ENCODE data around the gene CTR9. TPM values are rescaled to one million over a fixed set of nuclear protein-coding genes. Genes with fewer than 3 reads are reported as not detected.

Gene CTR9
- total and polyA plus RNA-seq, 4 donors: 10.8 to 32.2 (median 21.2) TPM

- no peak overlapping the region for H3K27ac ChIP-seq (ENCODE audit: low read depth in 1 of 2, low read length in 2 of 2)
- no peaks in the 10 kb centered on the region for H3K27me3 ChIP-seq (ENCODE audit: control insufficient read depth in 1 of 2, insufficient read depth in 2 of 2, low read length in 1 of 2)
- WGBS, 2 donors: 87 to 88% methylated on average over 3 of the region's 3 CpGs
- intact Hi-C loops (cut with DNase I): loop anchor here (5.0 to 10.0 kb wide), 6 partner anchors 39 to 406 kb away; partner anchors contain the start of genes IRAG1 (in 1 of the 2) and LYVE1 (in 1 of the 2)
- no peaks in the 10 kb centered on the region for H3K36me3 ChIP-seq (ENCODE audit: control insufficient read depth in 1 of 2, insufficient read depth in 2 of 2, low read length in 1 of 2)
- peaks cover 0 to 2% of the 10 kb centered on the region in 2 donors for H3K4me1 ChIP-seq (ENCODE audit: control insufficient read depth in 1 of 2, insufficient read depth in 2 of 2, low read length in 2 of 2)
- no peak overlapping the region for H3K4me3 ChIP-seq (ENCODE audit: low read length in 2 of 2)
- DNase-seq (no peak), ATAC-seq (ENCODE audit: low FRiP score) (no peak)
- H3K9me3 ChIP-seq (ENCODE audit: control insufficient read depth, low read length): no peaks in the 10 kb centered on the region
These were observed 19.9 kb upstream of the CTR9 start for GRCh38 chr11:10731064-10731680.

DNA sequence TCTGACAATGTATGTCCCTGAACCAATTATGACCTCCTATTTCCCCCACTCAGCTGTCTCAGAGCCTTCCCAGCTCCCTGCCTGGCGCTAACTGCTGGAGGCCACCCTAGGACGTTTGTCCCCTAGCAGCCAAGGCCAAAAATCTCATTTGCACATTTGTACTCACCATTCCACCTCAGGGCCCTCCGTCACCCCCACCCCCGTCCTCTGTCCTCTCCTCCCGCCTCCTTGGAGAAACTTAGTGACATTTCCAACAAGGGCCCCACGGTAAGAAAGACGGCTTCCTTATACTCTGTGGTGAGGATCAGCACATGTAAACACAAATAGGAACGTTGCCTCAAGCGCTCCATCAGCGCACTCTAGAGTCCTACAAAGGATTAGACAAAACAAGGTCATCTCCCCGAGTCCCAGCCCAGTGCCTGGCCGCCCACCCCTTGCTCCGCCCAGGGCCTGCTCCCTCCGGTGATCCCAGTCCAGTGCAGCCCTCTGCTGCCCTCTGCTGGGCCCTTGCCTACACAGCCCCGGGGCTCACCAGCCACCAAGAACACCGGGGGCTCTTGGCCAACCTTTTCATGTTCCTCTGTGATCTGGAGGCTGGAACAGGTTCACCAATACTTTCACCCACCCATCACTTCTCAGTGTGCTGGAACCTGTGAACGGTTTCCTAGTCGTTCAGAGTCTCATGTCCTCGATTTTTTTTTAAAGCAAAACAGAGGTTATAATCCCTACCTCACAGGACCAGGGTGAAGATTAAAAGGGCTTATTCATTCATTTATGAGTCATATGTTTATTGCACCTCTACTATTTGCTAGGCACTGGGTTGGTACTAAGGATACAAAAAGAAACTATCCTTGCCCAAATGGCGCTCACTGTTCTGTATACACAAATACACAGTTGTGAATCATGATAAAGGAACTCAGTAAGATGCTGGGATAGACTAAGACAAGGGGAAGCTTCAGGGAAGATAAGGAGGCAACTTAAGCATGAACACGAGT is 15.3 kb upstream of the CTR9 start:
- Histone ChIP-seq H3K27ac (ENCODE audit: low read depth in 1 of 2, low read length in 2 of 2) (no peak overlapping the region), H3K4me1 (ENCODE audit: control insufficient read depth in 1 of 2, insufficient read depth in 2 of 2, low read length in 2 of 2) (peaks cover 0 to 2% of the 10 kb centered on the region in 2 donors), H3K36me3 (ENCODE audit: control insufficient read depth in 1 of 2, insufficient read depth in 2 of 2, low read length in 1 of 2) (no peaks in the 10 kb centered on the region), H3K27me3 (ENCODE audit: control insufficient read depth in 1 of 2, insufficient read depth in 2 of 2, low read length in 1 of 2) (no peaks in the 10 kb centered on the region), H3K9me3 (ENCODE audit: control insufficient read depth, low read length) (no peaks in the 10 kb centered on the region), H3K4me3 (ENCODE audit: low read length in 2 of 2) (no peak overlapping the region)
- peak; percentile 99 for ATAC-seq (ENCODE audit: low FRiP score)
- WGBS, 2 donors: 4% methylated on average over 21 of the region's 21 CpGs
- intact Hi-C loops (cut with DNase I): loop anchor here (1.0 to 10.0 kb wide), 8 partner anchors 88 to 411 kb away; partner anchors contain the start of gene LYVE1 (in 1 of the 2)
- peak; percentile 97 to 98 for DNase-seq

DNA sequence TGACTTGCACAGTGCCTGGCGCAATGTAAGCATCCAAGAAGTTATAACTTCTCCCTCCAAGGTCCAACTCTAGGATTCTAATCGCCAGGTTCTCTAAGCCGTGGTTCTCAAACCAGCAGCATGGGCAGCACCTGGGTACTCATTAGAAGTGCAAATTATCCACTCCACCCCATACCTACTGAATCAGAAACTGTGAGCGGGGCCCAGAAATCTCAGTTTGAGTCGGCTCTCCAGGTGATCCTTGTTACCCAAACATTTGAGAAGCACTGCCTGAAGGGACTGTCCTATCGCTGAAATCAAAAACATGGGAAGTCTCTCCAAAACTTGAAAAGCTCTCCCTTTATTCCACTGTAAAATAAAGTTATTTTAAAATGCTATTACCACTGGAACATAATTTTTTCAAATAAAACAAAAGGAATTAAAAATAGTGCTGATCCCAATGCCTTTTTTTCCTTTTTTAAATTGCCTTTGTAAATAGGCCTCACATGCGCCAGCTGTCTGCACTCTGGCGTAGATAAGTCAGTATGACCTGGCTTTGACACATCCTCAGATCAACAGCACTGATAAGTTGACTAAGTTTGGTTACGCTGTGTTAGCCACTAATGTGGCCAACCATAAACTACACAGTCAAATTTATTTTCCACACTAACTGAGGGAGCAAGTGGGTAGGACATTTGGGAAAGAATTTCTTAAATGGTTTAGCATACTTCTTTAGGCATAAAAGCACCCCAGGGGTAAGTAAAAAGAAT is 8.4 kb upstream of the CTR9 start:
- Histone ChIP-seq H3K9me3 (ENCODE audit: control insufficient read depth, low read length) (no peaks in the 10 kb centered on the region), H3K27ac (ENCODE audit: low read depth in 1 of 2, low read length in 2 of 2) (no peak overlapping the region), H3K4me3 (ENCODE audit: low read length in 2 of 2) (no peak overlapping the region), H3K4me1 (ENCODE audit: control insufficient read depth in 1 of 2, insufficient read depth in 2 of 2, low read length in 2 of 2) (no peaks in the 10 kb centered on the region), H3K27me3 (ENCODE audit: control insufficient read depth in 1 of 2, insufficient read depth in 2 of 2, low read length in 1 of 2) (no peaks in the 10 kb centered on the region), H3K36me3 (ENCODE audit: control insufficient read depth in 1 of 2, insufficient read depth in 2 of 2, low read length in 1 of 2) (no peaks in the 10 kb centered on the region)
- ATAC-seq (ENCODE audit: low FRiP score): no peak
- 77% methylated on average over 9 of the region's 9 CpGs for WGBS, 2 donors
- no peak for DNase-seq
- intact Hi-C loops (cut with DNase I): no loop called here

DNA sequence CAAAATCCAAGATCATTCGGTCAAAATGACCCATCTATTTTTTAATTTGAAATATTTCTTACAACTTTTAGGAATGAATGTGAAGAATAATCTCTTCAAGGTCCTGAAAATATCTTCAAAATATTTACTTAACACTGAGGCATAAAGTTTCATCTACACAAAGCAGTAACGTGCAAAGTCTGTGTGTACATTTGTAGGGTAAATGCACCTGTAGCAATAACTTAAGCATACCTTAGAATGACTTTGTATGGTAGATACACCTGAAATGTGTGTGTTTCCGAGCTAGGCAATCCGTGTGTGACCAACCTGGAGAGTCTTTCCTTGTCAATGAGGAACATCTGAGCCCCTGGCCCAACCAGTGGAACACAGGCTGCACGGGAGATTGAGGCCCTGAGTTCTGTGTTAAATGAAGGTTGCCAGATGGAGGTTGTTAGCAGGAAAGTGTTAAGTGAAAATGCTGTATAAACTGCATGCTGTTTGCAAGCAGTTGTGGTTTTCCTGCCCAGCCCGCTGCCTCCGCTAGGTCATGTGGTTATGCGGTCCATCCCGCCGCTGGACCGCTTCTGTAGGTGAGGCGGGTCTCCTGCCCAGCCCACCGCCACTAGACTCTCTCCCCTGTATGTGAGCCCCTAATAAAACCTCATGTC is 7.6 kb upstream of the CTR9 start:
- H3K27ac ChIP-seq (ENCODE audit: low read depth in 1 of 2, low read length in 2 of 2): no peak overlapping the region
- WGBS, 2 donors: 81 to 82% methylated on average over 13 of the region's 13 CpGs
- H3K27me3 ChIP-seq (ENCODE audit: control insufficient read depth in 1 of 2, insufficient read depth in 2 of 2, low read length in 1 of 2): no peaks in the 10 kb centered on the region
- no peaks in the 10 kb centered on the region for H3K36me3 ChIP-seq (ENCODE audit: control insufficient read depth in 1 of 2, insufficient read depth in 2 of 2, low read length in 1 of 2)
- no peaks in the 10 kb centered on the region for H3K4me1 ChIP-seq (ENCODE audit: control insufficient read depth in 1 of 2, insufficient read depth in 2 of 2, low read length in 2 of 2)
- intact Hi-C loops (cut with DNase I): no loop called here
- DNase-seq: no peak
- ATAC-seq (ENCODE audit: low FRiP score): no peak
- H3K9me3 ChIP-seq (ENCODE audit: control insufficient read depth, low read length): no peaks in the 10 kb centered on the region
- H3K4me3 ChIP-seq (ENCODE audit: low read length in 2 of 2): no peak overlapping the region

DNA sequence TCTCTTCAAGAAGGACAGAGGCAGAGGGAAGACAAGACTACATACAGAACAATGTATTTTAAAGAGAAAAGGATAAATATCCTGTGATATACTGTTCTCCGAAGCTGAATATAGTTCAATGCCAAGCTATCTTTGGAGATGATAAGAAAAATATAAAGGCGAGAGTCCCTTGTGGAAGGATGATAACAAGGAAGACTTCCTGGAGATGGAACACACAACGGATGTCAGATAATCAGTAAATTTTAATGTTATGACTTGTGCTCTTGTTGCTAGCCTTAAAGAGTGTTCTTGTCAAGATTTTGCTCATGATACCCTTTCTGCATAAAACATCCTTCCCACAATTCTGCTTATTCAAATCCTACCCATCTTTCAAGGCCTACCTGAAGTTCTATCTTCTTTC is 6.8 kb upstream of the CTR9 start:
- H3K27me3 ChIP-seq (ENCODE audit: control insufficient read depth in 1 of 2, insufficient read depth in 2 of 2, low read length in 1 of 2): no peaks in the 10 kb centered on the region
- intact Hi-C loops (cut with DNase I): no loop called here
- no peaks in the 10 kb centered on the region for H3K4me1 ChIP-seq (ENCODE audit: control insufficient read depth in 1 of 2, insufficient read depth in 2 of 2, low read length in 2 of 2)
- 83 to 91% methylated on average over 3 of the region's 3 CpGs for WGBS, 2 donors
- no peak overlapping the region for H3K4me3 ChIP-seq (ENCODE audit: low read length in 2 of 2)
- H3K9me3 ChIP-seq (ENCODE audit: control insufficient read depth, low read length): no peaks in the 10 kb centered on the region
- no peak for DNase-seq
- H3K36me3 ChIP-seq (ENCODE audit: control insufficient read depth in 1 of 2, insufficient read depth in 2 of 2, low read length in 1 of 2): no peaks in the 10 kb centered on the region
- ATAC-seq (ENCODE audit: low FRiP score): no peak
- no peak overlapping the region for H3K27ac ChIP-seq (ENCODE audit: low read depth in 1 of 2, low read length in 2 of 2)

DNA sequence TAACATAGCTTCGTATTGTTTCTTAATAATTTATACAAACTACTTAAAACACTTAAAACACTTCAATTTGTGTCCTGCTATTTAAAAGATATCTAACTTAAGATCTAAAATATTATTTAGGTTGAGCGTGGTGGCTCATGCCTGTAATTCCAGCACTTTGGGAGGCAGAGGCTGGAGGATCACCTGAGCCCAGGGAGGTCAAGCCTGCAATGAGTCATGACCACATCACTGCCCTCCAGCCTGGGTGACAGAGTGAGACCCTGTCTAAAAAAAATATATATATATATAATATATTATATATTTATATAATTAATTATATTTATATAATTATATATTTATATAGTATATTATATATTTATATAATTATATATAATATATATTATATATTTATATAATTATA is 4.2 kb upstream of the CTR9 start:
- Histone ChIP-seq H3K27me3 (ENCODE audit: control insufficient read depth in 1 of 2, insufficient read depth in 2 of 2, low read length in 1 of 2) (no peaks in the 10 kb centered on the region), H3K27ac (ENCODE audit: low read depth in 1 of 2, low read length in 2 of 2) (no peak overlapping the region), H3K4me1 (ENCODE audit: control insufficient read depth in 1 of 2, insufficient read depth in 2 of 2, low read length in 2 of 2) (no peaks in the 10 kb centered on the region), H3K9me3 (ENCODE audit: control insufficient read depth, low read length) (no peaks in the 10 kb centered on the region), H3K36me3 (ENCODE audit: control insufficient read depth in 1 of 2, insufficient read depth in 2 of 2, low read length in 1 of 2) (no peaks in the 10 kb centered on the region), H3K4me3 (ENCODE audit: low read length in 2 of 2) (no peak overlapping the region)
- intact Hi-C loops (cut with DNase I): no loop called here
- ATAC-seq (ENCODE audit: low FRiP score): no peak
- WGBS, 2 donors: 96% methylated on average over 2 of the region's 2 CpGs
- no peak for DNase-seq

DNA sequence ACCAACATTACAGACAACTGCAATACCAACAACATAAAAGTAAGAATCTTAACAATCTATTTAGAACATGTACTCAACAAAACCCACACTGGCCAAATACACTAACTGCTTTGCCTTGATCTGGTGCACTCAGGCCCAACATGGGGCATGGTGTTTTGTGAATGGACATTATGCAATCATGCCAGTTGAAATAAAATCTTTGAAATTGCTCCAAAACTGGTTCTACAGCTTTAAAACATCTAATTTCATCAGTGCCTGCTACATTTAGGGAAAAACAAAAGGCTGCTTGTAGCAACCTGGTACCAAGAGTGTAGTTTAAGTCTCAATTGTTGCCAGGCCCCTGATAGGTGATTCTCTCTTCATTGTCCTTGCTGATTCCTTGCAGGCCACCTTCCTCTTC is 3.3 kb upstream of the CTR9 start:
- intact Hi-C loops (cut with DNase I): no loop called here
- Histone ChIP-seq H3K27ac (ENCODE audit: low read depth in 1 of 2, low read length in 2 of 2) (no peak overlapping the region), H3K36me3 (ENCODE audit: control insufficient read depth in 1 of 2, insufficient read depth in 2 of 2, low read length in 1 of 2) (no peaks in the 10 kb centered on the region), H3K4me1 (ENCODE audit: control insufficient read depth in 1 of 2, insufficient read depth in 2 of 2, low read length in 2 of 2) (peaks cover 0 to 2% of the 10 kb centered on the region in 2 donors), H3K9me3 (ENCODE audit: control insufficient read depth, low read length) (no peaks in the 10 kb centered on the region), H3K27me3 (ENCODE audit: control insufficient read depth in 1 of 2, insufficient read depth in 2 of 2, low read length in 1 of 2) (no peaks in the 10 kb centered on the region), H3K4me3 (ENCODE audit: low read length in 2 of 2) (no peak overlapping the region)
- DNase-seq (no peak), ATAC-seq (ENCODE audit: low FRiP score) (no peak)

- Histone ChIP-seq H3K36me3 (ENCODE audit: control insufficient read depth in 1 of 2, insufficient read depth in 2 of 2, low read length in 1 of 2) (no peaks in the 10 kb centered on the region), H3K4me3 (ENCODE audit: low read length in 2 of 2) (no peak overlapping the region), H3K27ac (ENCODE audit: low read depth in 1 of 2, low read length in 2 of 2) (no peak overlapping the region), H3K27me3 (ENCODE audit: control insufficient read depth in 1 of 2, insufficient read depth in 2 of 2, low read length in 1 of 2) (no peaks in the 10 kb centered on the region), H3K9me3 (ENCODE audit: control insufficient read depth, low read length) (no peaks in the 10 kb centered on the region), H3K4me1 (ENCODE audit: control insufficient read depth in 1 of 2, insufficient read depth in 2 of 2, low read length in 2 of 2) (peaks cover 0 to 2% of the 10 kb centered on the region in 2 donors)
- no peak for ATAC-seq (ENCODE audit: low FRiP score)
- intact Hi-C loops (cut with DNase I): no loop called here
- WGBS, 2 donors: 38 to 46% methylated on average over 2 of the region's 2 CpGs
- DNase-seq: no peak
These were observed 1.6 kb upstream of the CTR9 start for GRCh38 chr11:10749476-10749875.

Data from aorta (tissue), 5 donors.